ENCODE measurements around the gene DNAJC7. TPM values are rescaled to one million over a fixed set of nuclear protein-coding genes. Genes with fewer than 3 reads are reported as not detected.

The DNAJC7 gene
- total RNA-seq, 4 donors from 2014 or later: 70.1 to 79.6 (median 76.4) TPM

DNA sequence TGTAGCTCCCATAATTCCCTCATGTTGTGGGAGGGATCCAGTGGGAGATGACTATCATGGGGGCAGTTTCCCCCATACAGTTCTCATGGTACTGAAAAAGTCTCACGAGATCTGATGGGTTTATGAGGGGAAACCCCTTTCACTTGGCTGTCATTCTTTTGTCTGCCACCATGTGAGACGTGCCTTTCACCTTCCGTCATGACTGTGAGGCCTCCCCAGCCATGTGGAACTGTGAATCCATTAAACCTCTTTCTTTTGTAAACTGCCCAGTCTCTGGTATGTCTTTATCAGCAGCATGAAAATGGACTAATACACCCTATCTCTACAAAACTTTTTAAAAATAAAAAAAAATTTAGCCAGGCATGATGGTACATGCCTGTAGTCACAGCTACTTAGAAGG, 39.4 kb upstream of the DNAJC7 start:
- TF ChIP-seq CTCF (IDR thresholded peaks at IDR 0.05; ENCODE audit: low read depth): no peak

DNA sequence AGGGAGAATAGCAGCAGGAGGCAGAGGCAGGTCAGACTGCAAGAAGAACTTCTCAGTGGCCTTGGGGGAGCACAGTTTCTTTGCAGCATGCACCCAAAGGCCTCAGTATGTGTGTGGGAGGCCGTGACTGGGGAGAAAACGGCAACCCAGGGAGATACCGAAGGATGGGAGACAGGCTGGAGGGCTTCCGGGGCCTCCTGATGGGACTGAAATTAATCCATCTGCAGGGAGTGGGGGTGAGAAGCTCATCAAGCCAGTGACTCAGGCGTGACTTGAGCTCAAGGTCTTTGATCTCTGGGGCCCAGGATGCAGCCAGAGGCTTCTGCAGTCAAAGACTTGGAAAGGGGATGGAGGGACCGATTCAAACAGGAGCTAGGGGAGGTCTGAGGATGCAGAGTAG, 38.3 kb upstream of the DNAJC7 start:
- TF ChIP-seq CTCF (IDR thresholded peaks at IDR 0.05; ENCODE audit: low read depth): no peak

DNA sequence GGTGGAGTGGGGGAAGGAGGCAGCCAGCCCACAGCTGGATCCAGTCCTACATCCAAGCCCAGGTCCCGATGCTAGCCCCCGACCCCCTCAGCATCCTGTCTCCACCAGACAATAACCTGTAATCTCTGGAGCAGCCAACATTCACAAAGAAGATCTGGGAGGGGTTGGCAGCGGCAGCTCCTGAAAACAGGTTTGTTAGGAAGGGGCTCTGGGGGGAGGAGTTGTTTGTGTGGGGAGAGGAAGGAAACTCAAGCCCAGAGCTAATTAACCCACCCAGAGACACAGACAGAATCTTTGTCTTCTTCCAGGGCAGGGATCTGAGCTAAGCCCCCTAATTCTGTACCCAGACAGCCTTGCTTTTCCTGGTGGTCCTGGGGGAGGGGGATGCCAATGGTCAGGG, 37.8 kb upstream of the DNAJC7 start:
- no peak for TF ChIP-seq CTCF (IDR thresholded peaks at IDR 0.05; ENCODE audit: low read depth)

- TF ChIP-seq CTCF (IDR thresholded peaks at IDR 0.05; ENCODE audit: low read depth): no peak
Measured at GRCh38 chr17:42053731-42054500, 36.7 kb upstream of the DNAJC7 start.

- no peak for TF ChIP-seq CTCF (IDR thresholded peaks at IDR 0.05; ENCODE audit: low read depth)
Measured at GRCh38 chr17:42052346-42052877, 35.2 kb upstream of the DNAJC7 start.

DNA sequence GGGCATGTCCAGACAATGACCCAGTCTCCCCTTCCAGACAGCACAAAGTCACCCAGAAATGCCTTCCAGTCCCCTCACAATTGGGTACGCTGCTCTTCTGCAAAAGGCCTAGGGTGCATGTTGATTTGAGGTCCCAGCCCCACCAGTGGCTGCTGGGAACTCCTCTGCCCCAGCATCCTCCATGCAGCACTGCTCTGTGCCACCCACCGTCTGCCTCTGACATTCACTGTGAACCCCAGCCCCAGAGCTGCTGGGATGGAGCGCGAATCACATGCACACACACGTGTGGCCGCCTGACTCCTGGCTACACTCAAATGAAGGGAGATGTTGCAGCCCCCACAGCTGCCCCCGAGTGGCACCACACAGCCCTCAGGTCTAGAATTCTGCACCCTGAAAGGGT, 34.4 kb upstream of the DNAJC7 start:
- no peak for TF ChIP-seq CTCF (IDR thresholded peaks at IDR 0.05; ENCODE audit: low read depth)

- TF ChIP-seq CTCF (IDR thresholded peaks at IDR 0.05; ENCODE audit: low read depth): no peak
Measured at GRCh38 chr17:42051013-42051400, 33.8 kb upstream of the DNAJC7 start.

Data from subcutaneous adipose tissue (tissue), 4 donors.